PFSK-1 (cell line): ENCODE results near the gene AIF1L.

Source experiments
- SIN3A ChIP-seq: IDR thresholded peaks from 2 replicates; pipeline ENCODE4 v1.6.1; 2012; ENCODE audit warnings: mild to moderate bottlenecking, low read length, moderate library complexity, borderline replicate concordance; ENCODE audit not compliant: insufficient read depth
- TAF1 ChIP-seq: IDR thresholded peaks from 2 replicates; pipeline ENCODE4 v1.6.1; 2012; ENCODE audit warnings: low read length, control low read depth, borderline replicate concordance; ENCODE audit not compliant: insufficient read depth

DNA sequence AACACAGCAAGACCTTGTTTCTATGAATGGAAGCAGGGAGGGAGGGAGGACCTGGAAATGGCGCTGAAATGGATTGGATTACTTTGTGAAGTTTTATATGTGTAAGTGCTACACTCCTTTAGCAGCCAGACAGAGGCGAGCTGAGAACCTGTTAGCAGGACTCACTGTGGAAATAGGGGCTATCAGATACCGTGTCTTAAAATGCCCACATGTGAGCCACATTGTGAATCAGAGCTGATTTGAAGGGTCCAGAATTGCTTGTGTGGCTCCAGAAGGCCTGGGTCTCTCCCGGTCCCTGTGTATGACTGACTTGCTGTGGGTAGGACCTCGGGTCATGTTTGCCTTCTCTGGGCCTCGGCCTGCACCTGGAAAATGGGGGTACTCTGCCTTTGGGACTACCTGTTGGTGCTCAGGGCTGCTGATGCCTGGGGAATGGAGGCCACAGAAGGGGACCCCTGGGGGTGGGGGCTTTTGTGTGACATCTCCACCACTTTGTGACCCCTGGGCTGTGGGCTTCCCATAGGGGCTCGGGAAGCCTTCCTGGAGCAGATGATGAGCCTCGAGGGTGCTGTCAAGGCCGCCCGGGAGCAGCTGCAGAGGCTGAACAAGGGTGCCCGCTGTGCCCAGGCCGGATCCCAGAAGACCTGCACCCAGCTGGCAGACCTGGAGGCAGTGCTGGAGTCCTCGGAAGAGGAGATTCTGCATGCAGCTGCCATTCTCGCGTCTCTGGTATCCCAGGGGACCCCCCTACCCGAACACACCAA, 24.0 kb upstream of the AIF1L start:
- TF ChIP-seq TAF1 (no peak), SIN3A (no peak)
